ENCODE measurements around the gene RDH11.
"Not testable (repeated sequence)": the region's sequence is repeated elsewhere in the genome, so short reads cannot be mapped to it uniquely, and the experiment has no call there.

RDH11 gene

DNA sequence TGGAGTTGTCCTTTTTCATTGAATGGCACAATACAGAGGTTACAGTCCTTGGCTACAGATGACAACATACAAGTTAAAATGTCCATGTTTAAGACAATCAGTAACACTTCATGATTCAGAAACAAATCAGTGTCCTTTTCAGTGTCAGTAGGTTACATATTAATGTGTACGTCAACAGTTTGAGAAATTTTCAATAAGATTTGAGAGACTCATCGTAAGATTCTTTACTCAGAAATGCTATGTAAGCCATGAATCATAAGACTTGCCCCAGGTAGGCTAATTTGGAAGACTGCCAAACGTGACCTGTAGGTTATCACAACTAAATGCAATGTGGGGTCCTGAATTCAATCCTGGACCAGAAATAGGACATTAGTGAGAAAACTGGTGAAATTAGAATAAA, 9.6 kb upstream of the RDH11 start:
- DNase-seq (ENCODE audit: insufficient read length, low spot score): no peak
- FAIRE-seq: no peak

- DNase-seq (ENCODE audit: insufficient read length, low spot score) (peak; percentile 95), FAIRE-seq (peak; percentile 98)
These were observed 9.0 kb upstream of the RDH11 start for GRCh38 chr14:67704484-67705089.

GRCh38 chr14:67703997-67704396, 8.4 kb upstream of the RDH11 start:
- FAIRE-seq: no peak
- DNase-seq (ENCODE audit: insufficient read length, low spot score): no peak

DNA sequence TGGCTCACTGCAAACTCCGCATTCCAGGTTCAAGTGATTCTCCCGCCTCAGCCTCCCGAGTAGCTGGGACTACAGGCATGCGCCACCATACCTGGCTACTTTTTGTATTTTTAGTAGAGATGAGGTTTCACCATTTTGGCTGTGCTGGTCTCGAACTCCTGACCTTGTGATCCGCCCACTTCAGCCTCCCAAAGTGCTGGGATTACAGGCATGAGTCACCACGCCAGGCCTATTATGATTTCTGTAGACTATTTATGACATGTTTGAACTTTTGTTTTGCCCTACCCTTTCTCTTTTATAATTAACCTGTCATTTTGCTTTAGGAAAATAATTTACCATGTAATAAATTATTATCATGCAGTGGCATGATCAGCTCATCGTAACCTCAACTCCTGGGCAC, 5.9 kb upstream of the RDH11 start, which contains the start of gene RDH12:
Gene RDH12, plus strand, starts transcription at position 395 of the 400 bp plus-strand sequence. CDS start 20,757 bp downstream, outside the sequence.
- FAIRE-seq: not testable (repeated sequence)

DNA sequence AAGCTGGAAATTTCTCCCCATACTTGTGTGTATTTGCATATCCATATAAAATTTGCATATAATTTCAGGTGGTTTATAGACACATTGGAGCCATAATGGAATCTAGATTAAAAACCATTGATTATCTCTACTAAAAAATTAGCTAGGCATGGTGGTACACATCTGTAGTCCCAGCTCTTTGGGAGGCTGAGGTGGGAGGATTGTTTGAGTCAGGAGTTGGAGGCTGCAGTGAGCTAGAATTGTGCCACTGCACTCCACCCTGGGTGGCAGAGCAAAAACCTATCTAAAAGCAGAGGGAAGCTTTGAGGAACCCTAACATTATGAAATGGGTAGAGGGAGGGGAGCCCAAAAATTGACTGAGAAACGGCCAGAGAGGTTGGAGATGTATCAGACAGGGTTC, 2.6 kb upstream of the RDH11 start:
- no peak for FAIRE-seq
- no peak for DNase-seq (ENCODE audit: insufficient read length, low spot score)

More for the DNA sequence above, 5.9 kb upstream of the RDH11 start, which contains the start of gene RDH12:
- not testable (repeated sequence) for DNase-seq (ENCODE audit: insufficient read length, low spot score)

DNA sequence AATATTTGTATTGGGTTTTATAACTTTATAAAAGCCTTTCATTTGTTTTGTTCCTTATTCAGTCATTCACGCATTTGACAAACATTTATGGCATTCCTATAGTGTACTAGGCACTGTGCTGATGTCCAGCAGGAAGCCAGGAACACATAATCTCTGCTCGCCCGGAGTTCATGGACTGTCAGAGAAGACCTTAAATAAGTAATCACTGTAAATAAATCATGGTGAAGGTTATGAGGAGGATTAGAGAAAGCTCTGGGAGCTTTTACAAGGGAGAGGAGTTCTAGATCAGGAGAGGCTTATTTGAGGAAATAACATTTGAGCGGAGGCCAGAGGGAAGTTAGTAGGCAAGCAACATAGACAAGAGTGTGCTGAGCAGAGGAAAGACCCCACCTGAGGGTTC, 1.4 kb upstream of the RDH11 start:
- FAIRE-seq (peak; percentile 89), DNase-seq (ENCODE audit: insufficient read length, low spot score) (no peak)

- DNase-seq (ENCODE audit: insufficient read length, low spot score): peak; percentile 100
- peak; percentile 99 for FAIRE-seq
These were observed 672 bp downstream of the RDH11 start for GRCh38 chr14:67694791-67695393.

GRCh38 chr14:67690011-67690410, 5.6 kb downstream of the RDH11 start:
- DNase-seq (ENCODE audit: insufficient read length, low spot score) (no peak), FAIRE-seq (peak; percentile 54)

DNA sequence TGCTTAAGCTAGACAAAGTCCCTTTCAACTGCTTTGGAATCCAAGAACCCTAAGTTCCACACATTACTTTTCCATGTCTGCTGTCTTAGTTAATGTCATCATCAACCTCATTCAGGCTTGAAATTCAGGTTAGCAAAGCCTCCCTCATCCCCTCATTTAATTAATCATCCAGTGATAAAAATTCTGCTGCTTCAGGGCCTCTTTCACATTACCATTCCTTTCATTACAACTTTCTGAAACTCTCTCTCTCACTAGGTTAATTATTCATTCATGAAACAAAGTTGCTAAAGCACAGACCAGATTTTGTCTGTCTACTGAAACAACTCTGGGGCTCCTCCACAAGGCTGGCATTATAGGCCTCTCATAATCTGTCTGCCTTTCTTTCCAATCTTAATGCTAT, 11.7 kb downstream of the RDH11 start:
- no peak for FAIRE-seq

DNA sequence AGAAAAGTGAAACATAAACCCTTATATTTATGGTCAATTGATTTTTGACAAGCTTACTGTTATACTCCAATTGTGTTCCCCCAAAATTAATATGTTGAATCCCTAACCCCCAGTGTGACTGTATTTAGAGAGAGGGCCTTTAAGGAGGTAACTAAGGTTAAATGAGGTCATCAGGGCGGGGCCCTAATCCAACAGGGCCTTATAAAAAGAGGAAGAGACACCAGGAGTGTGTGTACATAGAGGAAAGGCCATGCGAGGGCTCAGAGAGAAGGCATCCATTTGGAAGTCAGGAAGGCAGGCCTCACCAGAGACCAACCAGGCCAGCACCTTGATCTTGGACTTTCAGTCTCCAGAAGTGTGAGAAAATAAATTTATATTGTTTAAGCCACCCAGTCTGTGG, 14.6 kb downstream of the RDH11 start:
- FAIRE-seq (no peak), DNase-seq (ENCODE audit: insufficient read length, low spot score) (no peak)

More for the DNA sequence above, 11.7 kb downstream of the RDH11 start:
- DNase-seq (ENCODE audit: insufficient read length, low spot score): no peak

- peak; percentile 90 for FAIRE-seq
- peak; percentile 47 for DNase-seq (ENCODE audit: insufficient read length, low spot score)
These were observed 15.4 kb downstream of the RDH11 start for GRCh38 chr14:67680121-67680602.

GRCh38 chr14:67679006-67679405, 16.6 kb downstream of the RDH11 start:
- FAIRE-seq: peak; percentile 67
- no peak for DNase-seq (ENCODE audit: insufficient read length, low spot score)

GRCh38 chr14:67675219-67675582, 20.4 kb downstream of the RDH11 start:
- peak; percentile 9 for FAIRE-seq
- no peak for DNase-seq (ENCODE audit: insufficient read length, low spot score)

DNA sequence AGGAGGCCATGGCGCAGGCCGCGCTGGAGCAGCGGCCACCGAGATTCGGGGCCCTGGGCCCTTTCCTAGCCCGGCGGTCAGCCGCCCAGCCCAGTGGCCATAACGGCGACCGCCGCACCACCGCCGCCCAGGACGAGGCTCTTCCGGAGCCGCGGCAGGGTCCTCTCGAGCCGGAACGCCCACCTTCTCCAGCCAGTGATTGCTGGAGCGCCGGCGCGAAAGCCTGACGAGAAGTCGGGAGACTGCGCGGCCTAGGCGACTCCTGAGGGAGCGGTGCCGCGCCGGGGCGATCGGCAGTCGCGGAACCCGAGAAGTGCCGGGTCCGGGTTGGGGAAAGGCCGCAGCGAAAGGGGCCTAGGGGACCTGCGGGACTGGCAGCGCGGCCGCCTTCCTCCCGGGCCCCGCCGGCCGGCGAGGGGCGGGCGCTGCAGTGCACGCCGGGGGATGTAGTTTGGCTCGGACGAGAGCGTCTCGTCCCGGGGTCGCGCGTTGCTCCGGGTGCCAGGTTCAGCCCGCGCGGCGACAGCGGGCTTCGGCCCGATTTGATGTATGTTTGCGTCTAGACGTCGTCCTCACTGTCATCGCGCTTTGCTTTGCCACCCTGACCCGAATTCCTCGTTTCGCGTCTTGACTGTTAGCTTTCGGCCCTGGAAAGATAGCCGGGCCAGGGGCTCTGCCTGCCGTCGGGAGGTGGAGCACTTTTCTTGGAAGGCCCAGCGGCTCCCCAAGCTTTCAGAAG, 20.9 kb downstream of the RDH11 start, which contains the start of gene VTI1B:
Gene VTI1B, minus strand, starts transcription at position 153 of the 739 bp plus-strand sequence. Its CDS starts 143 bp downstream, at position 10.
- DNase-seq (ENCODE audit: insufficient read length, low spot score) (peak; percentile 99), FAIRE-seq (peak; percentile 100)

- FAIRE-seq (no peak), DNase-seq (ENCODE audit: insufficient read length, low spot score) (peak; percentile 99)
These were observed 21.5 kb downstream of the RDH11 start for GRCh38 chr14:67674139-67674479.

GRCh38 chr14:67673451-67673850, 22.1 kb downstream of the RDH11 start:
- DNase-seq (ENCODE audit: insufficient read length, low spot score) (no peak), FAIRE-seq (peak; percentile 28)

DNA sequence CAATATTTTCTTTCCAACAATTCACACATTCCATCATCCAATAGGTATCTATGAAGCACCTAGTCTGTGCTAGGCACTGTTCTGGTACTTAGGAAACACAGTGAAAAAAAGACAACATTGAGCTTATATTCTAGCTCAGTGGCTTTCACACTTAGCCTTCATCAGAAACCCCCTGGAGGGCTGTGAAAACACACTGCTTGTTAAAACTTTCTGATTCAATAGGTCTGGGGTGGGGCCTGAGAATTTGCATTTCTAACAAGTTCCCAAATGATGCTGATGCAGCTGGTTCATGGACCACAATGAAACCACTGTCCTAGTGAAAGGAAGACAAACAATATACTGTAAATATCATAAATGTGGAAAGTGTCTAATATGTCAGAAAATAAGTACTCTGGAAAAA, 27.0 kb downstream of the RDH11 start:
- no peak for DNase-seq (ENCODE audit: insufficient read length, low spot score)
- peak; percentile 76 for FAIRE-seq

DNA sequence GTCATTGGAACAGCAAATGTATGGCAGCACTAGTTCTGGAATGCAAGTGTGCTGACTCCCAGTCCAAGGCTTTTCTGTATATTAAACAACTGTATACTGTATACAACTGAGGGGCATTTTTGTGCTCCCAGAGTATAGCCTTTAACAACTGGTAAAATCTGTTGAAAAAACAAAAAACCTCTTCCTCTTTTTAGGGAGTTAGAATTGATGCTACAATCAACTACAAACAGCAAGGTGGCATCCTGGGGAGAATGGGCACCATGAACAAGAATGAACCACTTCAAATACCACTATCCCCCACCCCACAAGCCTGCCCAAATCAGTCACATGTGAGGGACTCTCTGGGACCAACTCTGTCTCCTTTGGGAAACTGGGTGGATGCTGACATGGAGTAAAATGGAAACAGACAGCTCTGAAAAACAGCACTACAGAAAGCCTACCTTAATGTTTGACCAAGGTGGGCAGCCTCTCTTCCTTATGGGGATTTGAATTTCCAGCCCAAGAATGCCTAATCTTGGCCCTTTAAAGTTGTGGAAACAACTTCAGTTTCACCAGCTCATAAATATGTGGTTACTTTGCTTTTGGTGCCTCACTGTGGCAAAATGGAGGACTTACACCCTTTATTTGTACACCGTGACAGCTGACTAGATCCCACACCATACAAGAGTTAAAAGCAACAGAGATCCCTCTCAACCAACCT, 28.7 kb downstream of the RDH11 start:
- peak; percentile 99 for FAIRE-seq
- peak; percentile 87 for DNase-seq (ENCODE audit: insufficient read length, low spot score)

- peak; percentile 93 for FAIRE-seq
- DNase-seq (ENCODE audit: insufficient read length, low spot score): no peak
These were observed 29.7 kb downstream of the RDH11 start for GRCh38 chr14:67665868-67666267.

GRCh38 chr14:67663633-67664032, 31.9 kb downstream of the RDH11 start:
- no peak for DNase-seq (ENCODE audit: insufficient read length, low spot score)
- FAIRE-seq: no peak

All from HTR-8/SVneo (cell line).